SK-N-SH (cell line): ENCODE measurements around the gene TINAGL1. TPM values are rescaled to one million over a fixed set of nuclear protein-coding genes. Genes with fewer than 3 reads are reported as not detected.

Experiments
- CTCF ChIA-PET: fragments of 300-600, 350-600 bp; formaldehyde crosslinking; extraction: SDS; loops from one replicate; lab custom pipeline; 2021; lab: Yijun Ruan, JAX
- POLR2A ChIA-PET: fragments of 350-600 bp; sonication (Branson Sonifier 250); formaldehyde crosslinking; extraction: SDS; loops from one replicate; lab custom pipeline; 2020; ENCODE audit warnings: antibody characterized with exemption, inconsistent platforms; lab: Yijun Ruan, JAX
- DNase-seq: peaks from one replicate; pipeline ENCODE4 v3.0.0; 2012
- H2AFZ ChIP-seq: fragments of 200-600 bp; sonication (generic); 2 replicates; pipeline ENCODE4 v1.8.1; 2016; ENCODE audit warnings: antibody characterized with exemption, mild to moderate bottlenecking, low read depth
- H3F3A ChIP-seq: fragments of 200-600 bp; sonication (generic); replicated peaks from 2 replicates; pipeline ENCODE3; 2016; ENCODE audit warnings: antibody characterized with exemption, mild to moderate bottlenecking; ENCODE audit not compliant: insufficient read depth
- H3K27ac ChIP-seq, 2 experiments: fragments of 200-500 bp in 1 of 2; fragments of 200-600 bp in 1 of 2; sonication (Bioruptor generic) in 1 of 2; sonication (generic), shearing (Covaris generic) in 1 of 2; 2 replicates each; pipeline versions ENCODE4 v1.5.1 to v1.6.1; 2014 to 2016; ENCODE audit warnings: low read depth in 2 of 2, inconsistent platforms in 1 of 2, low read length in 1 of 2, mild to moderate bottlenecking in 1 of 2, mixed read lengths in 1 of 2
- H3K27me3 ChIP-seq: fragments of 200-600 bp; sonication (generic), shearing (Covaris generic); 2 replicates; pipeline ENCODE4 v1.6.1; 2016; ENCODE audit warnings: mixed run types; ENCODE audit not compliant: insufficient read depth
- H3K36me3 ChIP-seq, 2 experiments: fragments of 200-500 bp in 1 of 2; fragments of 200-600 bp in 1 of 2; sonication (Bioruptor generic) in 1 of 2; sonication (generic) in 1 of 2; replicated peaks in 1 of 2; 2 replicates each; pipeline versions ENCODE3 to v1.5.1; 2014 to 2016; ENCODE audit warnings: low read length in 1 of 2, mild to moderate bottlenecking in 1 of 2; ENCODE audit not compliant: insufficient read depth in 2 of 2, control insufficient read depth in 1 of 2
- H3K4me1 ChIP-seq, 2 experiments: fragments of 200-500 bp in 1 of 2; fragments of 200-600 bp in 1 of 2; sonication (Bioruptor generic) in 1 of 2; sonication (generic), shearing (Covaris generic) in 1 of 2; 2 replicates each; pipeline versions ENCODE4 v1.5.1 to v1.6.1; 2014 to 2016; ENCODE audit warnings: low read depth in 1 of 2, low read length in 1 of 2, mixed run types in 1 of 2; ENCODE audit not compliant: insufficient read depth in 2 of 2, control insufficient read depth in 1 of 2
- H3K4me2 ChIP-seq: fragments of 200-600 bp; sonication (generic), shearing (Covaris generic); 2 replicates; pipeline ENCODE4 v1.6.1; 2017; ENCODE audit warnings: mixed run types
- H3K4me3 ChIP-seq, 2 experiments: fragments of 200-500 bp in 1 of 2; fragments of 200-600 bp in 1 of 2; sonication (Bioruptor generic) in 1 of 2; sonication (generic), shearing (Covaris generic) in 1 of 2; 2 replicates each; pipeline versions ENCODE4 v1.5.1 to v1.8.1; 2014 to 2016; ENCODE audit warnings: low read depth in 2 of 2, inconsistent platforms in 1 of 2, low read length in 1 of 2, mild to moderate bottlenecking in 1 of 2, mixed read lengths in 1 of 2, moderate library complexity in 1 of 2
- H3K79me2 ChIP-seq: fragments of 200-600 bp; sonication (generic); 2 replicates; pipeline ENCODE4 v1.8.1; 2017; ENCODE audit warnings: mild to moderate bottlenecking; ENCODE audit not compliant: insufficient read depth
- H3K9ac ChIP-seq: fragments of 200-600 bp; sonication (generic); 2 replicates; pipeline ENCODE4 v1.6.1; 2017; ENCODE audit warnings: mixed run types
- H3K9me2 ChIP-seq: fragments of 200-600 bp; sonication (generic); 2 replicates; pipeline ENCODE4 v1.6.1; 2017; ENCODE audit warnings: mixed run types
- H3K9me3 ChIP-seq: fragments of 200-600 bp; sonication (generic); 2 replicates; pipeline ENCODE4 v1.6.1; 2017; ENCODE audit warnings: mixed run types, mild to moderate bottlenecking, moderate library complexity
- H4K20me1 ChIP-seq: fragments of 200-600 bp; sonication (generic); 2 replicates; pipeline ENCODE4 v1.6.1; 2017; ENCODE audit warnings: mild to moderate bottlenecking, mixed run types; ENCODE audit not compliant: insufficient read depth
- ELF1 ChIP-seq: IDR thresholded peaks from 2 replicates; pipeline ENCODE4 v1.4.0; 2012
- FOSL2 ChIP-seq: IDR thresholded peaks from 2 replicates; pipeline ENCODE4 v1.4.0; 2012; ENCODE audit warnings: low read depth, mild to moderate bottlenecking, moderate library complexity, borderline replicate concordance
- FOXM1 ChIP-seq: IDR thresholded peaks from 2 replicates; pipeline ENCODE4 v1.4.0; 2012; ENCODE audit warnings: low read depth, mild to moderate bottlenecking
- GABPA ChIP-seq: IDR thresholded peaks from 2 replicates; pipeline ENCODE4 v1.4.0; 2012; ENCODE audit warnings: low read depth, mild to moderate bottlenecking
- GATA2 ChIP-seq: sonication (generic); formaldehyde crosslinking; IDR thresholded peaks from 2 replicates; pipeline ENCODE4 v1.5.0; 2020; ENCODE audit warnings: mild to moderate bottlenecking, missing genetic modification reagents
- IRF3 ChIP-seq: fragments of 150-350 bp; IDR thresholded peaks from 2 replicates; pipeline ENCODE4 v1.6.1; 2016; ENCODE audit warnings: mild to moderate bottlenecking, low read depth, low read length
- MEF2A ChIP-seq: IDR thresholded peaks from 2 replicates; pipeline ENCODE4 v1.4.0; 2012; ENCODE audit warnings: low read depth, borderline replicate concordance
- NFIC ChIP-seq: IDR thresholded peaks from 2 replicates; pipeline ENCODE4 v1.4.0; 2012; ENCODE audit warnings: borderline replicate concordance
- NRF1 ChIP-seq: IDR thresholded peaks from 2 replicates; pipeline ENCODE4 v1.6.1; 2012; ENCODE audit warnings: low read depth, mild to moderate bottlenecking, low read length
- POLR2AphosphoS5 ChIP-seq: IDR thresholded peaks from 2 replicates; pipeline ENCODE4 v1.6.1; 2012; ENCODE audit warnings: low read depth, low read length
- RAD21 ChIP-seq: IDR thresholded peaks from 2 replicates; pipeline ENCODE4 v1.6.1; 2012; ENCODE audit warnings: mild to moderate bottlenecking, low read length
- RXRA ChIP-seq: IDR thresholded peaks from 2 replicates; pipeline ENCODE4 v1.4.0; 2012; ENCODE audit warnings: low read depth, mild to moderate bottlenecking, borderline replicate concordance
- TCF12 ChIP-seq: IDR thresholded peaks from 2 replicates; pipeline ENCODE4 v1.4.0; 2012
- TEAD4 ChIP-seq: IDR thresholded peaks from 2 replicates; pipeline ENCODE4 v1.4.0; 2012; ENCODE audit warnings: mild to moderate bottlenecking, borderline replicate concordance; ENCODE audit not compliant: insufficient read depth
- YY1 ChIP-seq: IDR thresholded peaks from 2 replicates; pipeline ENCODE4 v1.4.0; 2012; ENCODE audit warnings: low read depth, mild to moderate bottlenecking
- WGBS: methylation state at CpG from one replicate; pipeline ENCODE4 v1.1.6; 2017; ENCODE audit warnings: low lambda C conversion rate; 5-methylcytosine and 5-hydroxymethylcytosine counted together
- polyA plus RNA-seq, 3 experiments: library from polyadenylated mRNA; depleted of rRNA; stranded (reverse); fragments of >200 nt; gene quantifications; 2 replicates each; pipeline ENCODE4 v1.2.3, GENCODE V29; 2012
- TF ChIP-seq, protein P1 (sequence below): IDR thresholded peaks from 2 replicates; pipeline ENCODE4; 2012
- TF ChIP-seq, protein P2 (sequence below): fragments of 150-350 bp; IDR thresholded peaks from 2 replicates; pipeline ENCODE4 v1.6.1; 2017; ENCODE audit warnings: antibody characterized with exemption, low read length, low read depth, borderline replicate concordance

The TINAGL1 gene
- polyA plus RNA-seq, 1 of the 3 experiments (the other 2 are of a cell fraction), result not detected

DNA sequence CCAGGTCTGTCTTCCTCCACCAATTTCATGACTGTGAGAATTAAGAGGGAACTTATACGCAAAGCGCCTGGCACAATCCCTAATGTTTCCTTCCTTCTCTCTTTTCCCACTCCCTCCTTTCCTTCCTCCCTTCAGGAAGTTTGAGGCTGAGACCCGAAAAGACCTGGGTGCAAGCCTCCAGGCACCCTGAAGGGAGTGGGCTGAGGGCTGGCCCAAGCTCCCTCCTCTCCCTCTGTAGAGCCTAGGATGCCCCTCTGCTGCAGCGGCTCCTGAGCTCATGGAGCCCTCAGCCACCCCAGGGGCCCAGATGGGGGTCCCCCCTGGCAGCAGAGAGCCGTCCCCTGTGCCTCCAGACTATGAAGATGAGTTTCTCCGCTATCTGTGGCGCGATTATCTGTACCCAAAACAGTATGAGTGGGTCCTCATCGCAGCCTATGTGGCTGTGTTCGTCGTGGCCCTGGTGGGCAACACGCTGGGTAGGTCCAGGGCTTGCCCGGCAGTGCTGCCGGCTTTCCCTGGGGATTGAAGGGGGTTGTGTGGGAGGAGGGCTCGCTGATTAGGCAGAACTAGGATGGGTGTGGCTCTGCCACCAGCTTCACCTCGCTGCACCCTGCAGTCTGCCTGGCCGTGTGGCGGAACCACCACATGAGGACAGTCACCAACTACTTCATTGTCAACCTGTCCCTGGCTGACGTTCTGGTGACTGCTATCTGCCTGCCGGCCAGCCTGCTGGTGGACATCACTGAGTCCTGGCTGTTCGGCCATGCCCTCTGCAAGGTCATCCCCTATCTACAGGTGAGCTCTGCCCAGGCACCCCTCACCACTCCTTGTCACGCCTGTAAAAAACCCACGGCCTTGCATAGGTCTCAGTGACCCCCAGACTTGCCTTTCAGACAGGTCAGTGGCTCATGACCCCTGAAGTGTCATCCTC, 42.9 kb downstream of the TINAGL1 start:
- H3K4me1 ChIP-seq, result peaks cover 0 to 21% of the 10 kb centered on the region in 2 experiments; a peak in 1 of 4 replicates
- H3K27ac ChIP-seq, result no peak overlapping the region
- no peaks in the 10 kb centered on the region for H3K79me2 ChIP-seq
- no peaks in the 10 kb centered on the region for H3K9me2 ChIP-seq
- no peak overlapping the region for H3K9ac ChIP-seq
- H3K9me3 ChIP-seq, result no peaks in the 10 kb centered on the region
- no peaks in the 10 kb centered on the region for H3K27me3 ChIP-seq
- no peak for DNase-seq
- ChIA-PET POLR2A (no interaction called here), CTCF (interaction anchor here (0.6 to 4.2 kb wide), 35 partner anchors 9 to 315 kb away, joined by 3 to 56 read pairs (median 5); partner anchors contain the start of genes PEF1 and TINAGL1)
- WGBS, result 88% methylated on average over 12 of the region's 23 CpGs
- H3K4me2 ChIP-seq, result no peak overlapping the region
- H3K4me3 ChIP-seq, result no peak overlapping the region
- TF ChIP-seq NRF1 (no peak), NFIC (no peak), RAD21 (no peak), POLR2AphosphoS5 (no peak), MEF2A (no peak), ELF1 (no peak), RXRA (no peak), GATA2 (no peak)
- TF ChIP-seq, protein P1, sequence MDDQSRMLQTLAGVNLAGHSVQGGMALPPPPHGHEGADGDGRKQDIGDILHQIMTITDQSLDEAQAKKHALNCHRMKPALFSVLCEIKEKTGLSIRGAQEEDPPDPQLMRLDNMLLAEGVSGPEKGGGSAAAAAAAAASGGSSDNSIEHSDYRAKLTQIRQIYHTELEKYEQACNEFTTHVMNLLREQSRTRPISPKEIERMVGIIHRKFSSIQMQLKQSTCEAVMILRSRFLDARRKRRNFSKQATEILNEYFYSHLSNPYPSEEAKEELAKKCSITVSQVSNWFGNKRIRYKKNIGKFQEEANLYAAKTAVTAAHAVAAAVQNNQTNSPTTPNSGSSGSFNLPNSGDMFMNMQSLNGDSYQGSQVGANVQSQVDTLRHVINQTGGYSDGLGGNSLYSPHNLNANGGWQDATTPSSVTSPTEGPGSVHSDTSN, result no peak
- TF ChIP-seq, protein P2, sequence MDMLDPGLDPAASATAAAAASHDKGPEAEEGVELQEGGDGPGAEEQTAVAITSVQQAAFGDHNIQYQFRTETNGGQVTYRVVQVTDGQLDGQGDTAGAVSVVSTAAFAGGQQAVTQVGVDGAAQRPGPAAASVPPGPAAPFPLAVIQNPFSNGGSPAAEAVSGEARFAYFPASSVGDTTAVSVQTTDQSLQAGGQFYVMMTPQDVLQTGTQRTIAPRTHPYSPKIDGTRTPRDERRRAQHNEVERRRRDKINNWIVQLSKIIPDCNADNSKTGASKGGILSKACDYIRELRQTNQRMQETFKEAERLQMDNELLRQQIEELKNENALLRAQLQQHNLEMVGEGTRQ, result no peak
- no peaks in the 10 kb centered on the region for H3K36me3 ChIP-seq
- H3F3A ChIP-seq, result no peaks in the 10 kb centered on the region
- H4K20me1 ChIP-seq, result no peaks in the 10 kb centered on the region
- no peak overlapping the region for H2AFZ ChIP-seq

GRCh38 chr1:31620631-31621497, 44.5 kb downstream of the TINAGL1 start:
- H3K4me3 ChIP-seq, result no peak overlapping the region
- no peaks in the 10 kb centered on the region for H3F3A ChIP-seq
- no peaks in the 10 kb centered on the region for H3K36me3 ChIP-seq
- H4K20me1 ChIP-seq, result no peaks in the 10 kb centered on the region
- WGBS, result 88% methylated on average over 7 of the region's 20 CpGs
- H3K4me1 ChIP-seq, result peaks cover 2 to 15% of the 10 kb centered on the region in 2 experiments; a peak in 2 of 4 replicates
- H3K9me3 ChIP-seq, result no peaks in the 10 kb centered on the region
- H3K9ac ChIP-seq, result no peak overlapping the region
- no peak for DNase-seq
- H3K79me2 ChIP-seq, result no peaks in the 10 kb centered on the region
- TF ChIP-seq GABPA (no peak), YY1 (no peak), TCF12 (no peak), GATA2 (no peak), FOXM1 (no peak), FOSL2 (no peak), IRF3 (no peak), TEAD4 (no peak)
- TF ChIP-seq, protein P1, result no peak
- no peaks in the 10 kb centered on the region for H3K27me3 ChIP-seq
- POLR2A ChIA-PET, result no interaction called here
- CTCF ChIA-PET, result interaction anchor here (0.6 to 1.9 kb wide), 6 partner anchors 27 to 168 kb away, joined by 3 to 6 read pairs (median 4); no protein-coding TSS in a partner anchor
- no peak overlapping the region for H2AFZ ChIP-seq
- H3K9me2 ChIP-seq, result no peaks in the 10 kb centered on the region
- no peak overlapping the region for H3K27ac ChIP-seq
- H3K4me2 ChIP-seq, result no peak overlapping the region
